ENCODE results near the gene ETV3.

- TF ChIP-seq CTCF (IDR thresholded peaks at IDR 0.05) (no peak), POLR2A (IDR thresholded peaks at IDR 0.05) (no peak)
These were observed 23.7 kb upstream of the ETV3 start for GRCh38 chr1:157161901-157162300.
